HG03108 (cell line): ENCODE data around the gene LAMTOR2.
"Not testable (repeated sequence)": the region's sequence is repeated elsewhere in the genome, so short reads cannot be mapped to it uniquely, and the experiment has no call there.

Experiments used
- ATAC-seq: cut with Tn5 transposase; IDR thresholded peaks from one replicate; pipeline ENCODE4 v1.9.1; 2021; ENCODE audit warnings: moderate library complexity; ENCODE audit not compliant: unreplicated experiment

The LAMTOR2 gene

DNA sequence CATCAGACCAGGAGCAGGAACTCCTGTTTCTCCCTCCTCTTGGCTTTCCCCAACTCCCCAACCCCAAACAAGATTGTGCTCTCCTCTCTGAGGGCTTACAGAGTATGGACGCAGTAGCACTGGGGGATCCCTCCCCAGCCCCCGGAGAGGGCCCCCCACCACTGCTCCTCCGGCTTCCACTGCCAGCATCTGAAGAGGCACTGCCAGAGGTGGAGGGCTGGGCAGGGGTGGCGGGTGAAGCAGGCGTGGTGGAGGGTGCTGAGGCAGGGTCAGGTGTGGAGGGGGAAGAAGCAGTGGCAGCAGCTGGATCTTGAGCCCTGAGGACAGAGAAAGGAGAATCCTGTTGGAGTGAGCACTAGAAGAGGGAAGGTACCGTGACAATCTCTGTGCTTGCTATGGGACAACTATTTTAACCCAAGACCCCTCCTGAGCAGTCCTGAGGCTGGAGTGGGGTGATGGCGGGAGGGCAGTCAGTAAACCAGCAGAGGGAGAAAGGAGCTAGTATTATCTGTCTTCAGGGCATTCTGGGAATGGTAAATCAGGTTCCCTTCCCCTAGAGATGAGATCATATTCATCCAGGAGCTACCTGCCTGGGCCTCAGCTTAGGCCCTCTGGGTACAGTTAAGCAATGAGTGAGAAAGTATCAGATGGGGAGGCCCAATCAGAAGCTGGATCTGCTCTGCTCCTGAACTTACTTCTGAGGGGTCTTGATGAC, 3.4 kb upstream of the LAMTOR2 start:
- ATAC-seq: no peak

DNA sequence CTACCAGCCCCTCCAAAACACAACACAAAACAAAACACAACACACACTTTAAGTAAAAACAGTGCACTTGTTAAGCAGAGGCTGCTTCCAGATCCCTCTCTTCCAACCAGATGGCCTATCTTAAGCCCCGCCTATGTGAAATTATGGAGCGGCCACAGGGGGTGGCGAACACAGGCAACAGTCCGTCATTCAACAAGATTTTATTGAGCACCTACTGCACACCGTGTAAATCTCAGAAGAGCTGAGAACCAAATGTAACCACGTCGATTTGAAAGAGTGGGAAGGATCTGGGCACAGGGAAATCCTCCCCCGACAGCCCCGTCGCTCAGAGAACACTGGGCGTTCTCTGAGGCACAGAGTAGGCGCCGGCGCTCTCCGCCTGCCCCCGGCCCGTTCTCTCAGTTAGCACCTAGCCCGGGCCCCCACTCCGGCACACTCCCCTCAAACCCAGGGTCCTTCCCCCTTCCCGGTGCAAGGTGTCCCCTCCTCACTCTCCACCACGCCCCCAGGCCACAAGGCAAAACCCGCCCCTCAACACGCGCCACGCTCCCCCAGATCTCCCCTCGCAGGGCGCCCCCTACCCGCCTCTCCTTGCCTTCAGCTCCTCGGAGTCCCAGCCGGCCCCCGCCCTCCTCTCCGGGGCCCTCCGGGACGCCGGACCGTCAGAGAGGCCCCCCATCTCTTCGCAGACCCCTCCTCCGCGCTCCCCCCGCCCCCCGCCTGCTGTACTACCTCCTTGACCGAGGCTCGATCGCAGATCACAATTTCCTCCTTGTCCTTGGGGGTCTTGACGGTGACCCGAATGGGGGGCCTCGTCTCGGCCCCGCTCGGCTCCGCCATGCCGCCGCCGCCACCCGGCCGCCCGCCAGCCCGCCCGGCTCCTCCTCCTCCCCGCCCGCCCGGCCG, 1.5 kb upstream of the LAMTOR2 start:
- ATAC-seq: no peak

DNA sequence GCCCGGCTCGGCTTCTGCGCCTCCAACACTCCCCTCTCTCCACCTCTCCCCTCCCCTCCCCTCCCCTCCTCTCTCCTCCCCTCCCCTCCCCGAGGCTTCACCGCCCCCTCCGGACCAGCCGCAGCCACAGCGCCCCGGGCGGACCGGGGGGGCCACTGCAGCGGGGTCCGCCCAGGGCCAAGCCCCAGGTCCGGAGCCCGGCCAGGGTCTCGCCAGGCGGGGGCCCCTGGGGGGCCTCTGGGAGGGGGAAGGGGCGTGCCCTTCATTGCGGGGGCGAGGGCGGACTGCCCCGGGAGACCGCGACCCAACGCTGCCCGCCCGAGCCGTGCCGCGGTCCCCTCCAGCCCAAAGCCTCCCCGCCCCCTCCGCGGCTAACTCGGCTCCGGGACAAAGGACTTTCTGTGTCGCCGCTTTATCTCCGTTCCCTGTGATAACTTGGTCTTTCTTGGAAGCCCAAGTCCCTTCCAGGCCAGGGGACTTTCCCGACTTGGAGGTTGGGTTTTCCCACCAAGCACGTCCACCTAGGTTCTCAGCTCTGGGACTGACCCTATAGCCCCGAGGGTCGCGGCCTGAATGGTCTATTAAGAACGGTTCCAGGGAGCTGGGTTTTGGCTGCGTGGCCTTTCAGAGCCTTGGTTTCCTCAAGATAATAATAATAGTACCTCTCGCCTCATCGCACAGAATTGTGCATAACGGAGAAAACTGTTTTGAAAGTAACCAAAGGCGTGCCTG, 648 bp upstream of the LAMTOR2 start, which contains the start of gene UBQLN4:
TSS of gene UBQLN4 (minus strand) at position 31 of the 732 bp plus-strand sequence. CDS start 97 bp downstream, outside the sequence.
- peak; percentile 28 for ATAC-seq

DNA sequence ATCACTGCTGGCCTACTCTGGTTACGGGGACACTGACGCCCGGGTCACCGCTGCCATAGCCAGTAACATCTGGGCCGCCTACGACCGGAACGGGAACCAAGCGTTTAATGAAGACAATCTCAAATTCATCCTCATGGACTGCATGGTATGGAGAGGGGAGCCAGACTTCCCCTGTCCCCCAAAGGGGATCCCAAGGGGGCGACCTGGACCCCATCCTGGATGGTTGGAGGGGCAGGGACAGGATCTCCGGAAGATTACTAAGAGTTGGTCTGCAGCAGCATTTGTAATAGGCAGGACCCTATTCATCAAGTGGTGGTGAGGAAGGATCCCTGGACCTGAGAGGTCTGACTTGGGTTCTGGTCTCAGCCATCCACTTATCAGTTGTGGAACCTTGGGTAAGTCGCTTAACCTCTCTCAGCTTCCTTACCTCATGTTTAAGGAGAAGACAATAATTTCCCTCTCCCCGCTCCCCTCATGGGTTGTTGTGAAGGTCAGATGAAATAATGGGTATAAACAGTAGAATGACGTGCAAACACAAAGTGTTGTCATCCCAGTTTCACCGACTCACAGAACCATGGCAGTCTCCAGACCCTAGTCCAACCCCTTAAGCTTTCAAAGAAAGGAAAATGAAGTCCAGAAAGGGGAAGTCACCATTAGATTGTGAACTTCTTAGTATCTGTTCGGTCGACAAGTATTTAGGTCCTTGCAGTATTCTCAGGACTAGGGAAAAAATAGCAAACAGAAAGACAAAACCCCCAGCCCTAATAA, 883 bp downstream of the LAMTOR2 start:
- ATAC-seq: no peak

- ATAC-seq: no peak
These were observed 1.8 kb downstream of the LAMTOR2 start for GRCh38 chr1:156056326-156056849.

- no peak for ATAC-seq
These were observed 6.5 kb downstream of the LAMTOR2 start, which contains the start of gene RAB25 for GRCh38 chr1:156060937-156061636. RAB25 (plus strand) TSS chr1:156061160; CDS start chr1:156061401, 241 bp downstream.

- ATAC-seq: no peak
These were observed 7.6 kb downstream of the LAMTOR2 start for GRCh38 chr1:156062189-156062588.

DNA sequence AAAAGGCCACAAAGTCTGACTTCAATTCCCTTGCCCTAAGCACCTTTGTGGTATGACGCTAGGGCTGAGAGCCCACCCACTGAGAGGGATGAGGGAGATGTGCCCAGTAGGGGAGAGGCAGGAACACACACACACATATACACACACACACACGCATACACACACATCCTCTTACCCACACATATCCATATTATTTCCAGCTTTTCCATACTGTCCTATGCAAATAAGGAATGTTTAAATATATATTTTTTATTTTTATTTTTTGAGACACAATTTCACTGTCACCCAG, 9.4 kb downstream of the LAMTOR2 start:
- no peak for ATAC-seq

DNA sequence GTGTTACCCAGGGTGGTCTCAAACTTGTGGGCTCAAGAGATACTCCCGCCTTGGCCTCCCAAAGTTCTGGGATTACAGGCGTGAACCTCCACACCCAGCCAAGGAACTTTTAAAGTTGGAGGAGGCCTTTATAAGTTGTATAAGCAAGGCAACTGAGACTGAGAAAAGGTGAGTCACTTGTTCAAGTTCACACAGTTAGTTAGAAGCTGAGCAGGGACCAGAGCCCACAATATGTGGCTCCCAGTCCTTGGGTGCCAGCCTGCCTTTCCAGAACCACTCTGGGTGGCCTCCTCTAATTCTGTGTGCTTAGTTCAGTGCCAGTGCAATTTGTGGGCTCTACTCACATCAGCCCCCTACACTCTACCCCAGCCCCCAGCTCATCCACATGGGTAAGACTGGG, 10.0 kb downstream of the LAMTOR2 start:
- no peak for ATAC-seq

- ATAC-seq: no peak
These were observed 10.6 kb downstream of the LAMTOR2 start for GRCh38 chr1:156065212-156065611.

DNA sequence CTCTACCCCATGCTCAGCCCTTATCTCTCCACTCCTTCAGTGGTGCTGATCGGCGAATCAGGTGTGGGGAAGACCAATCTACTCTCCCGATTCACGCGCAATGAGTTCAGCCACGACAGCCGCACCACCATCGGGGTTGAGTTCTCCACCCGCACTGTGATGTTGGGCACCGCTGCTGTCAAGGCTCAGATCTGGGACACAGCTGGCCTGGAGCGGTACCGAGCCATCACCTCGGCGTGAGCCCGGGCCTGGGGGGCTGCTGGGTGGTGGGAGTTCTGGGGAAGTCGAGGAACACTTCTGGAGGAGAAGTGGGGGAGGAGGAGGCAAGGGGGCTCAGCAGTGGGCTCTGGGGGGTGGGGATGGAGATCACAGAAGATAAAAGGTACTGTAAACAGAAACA, 11.3 kb downstream of the LAMTOR2 start:
- no peak for ATAC-seq

DNA sequence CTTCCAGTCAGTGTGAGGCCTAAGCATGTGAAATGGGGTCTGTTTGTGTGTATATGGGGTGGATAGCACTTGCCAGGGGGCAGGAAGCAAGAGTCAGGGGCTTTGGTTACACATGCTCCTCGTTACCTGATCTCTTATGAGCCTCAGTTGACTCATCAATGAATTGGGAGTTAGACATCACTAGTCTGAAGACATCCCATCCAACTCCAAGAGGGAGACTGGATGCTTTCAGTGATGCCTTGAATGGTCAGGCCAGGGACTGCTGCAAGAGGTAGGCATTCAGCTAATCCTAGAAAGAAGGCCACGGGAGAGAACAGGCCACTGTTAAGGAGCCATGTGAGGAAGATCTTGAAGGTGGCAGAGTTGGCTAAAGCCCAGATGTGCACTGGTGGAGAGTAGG, 12.7 kb downstream of the LAMTOR2 start:
- no peak for ATAC-seq

DNA sequence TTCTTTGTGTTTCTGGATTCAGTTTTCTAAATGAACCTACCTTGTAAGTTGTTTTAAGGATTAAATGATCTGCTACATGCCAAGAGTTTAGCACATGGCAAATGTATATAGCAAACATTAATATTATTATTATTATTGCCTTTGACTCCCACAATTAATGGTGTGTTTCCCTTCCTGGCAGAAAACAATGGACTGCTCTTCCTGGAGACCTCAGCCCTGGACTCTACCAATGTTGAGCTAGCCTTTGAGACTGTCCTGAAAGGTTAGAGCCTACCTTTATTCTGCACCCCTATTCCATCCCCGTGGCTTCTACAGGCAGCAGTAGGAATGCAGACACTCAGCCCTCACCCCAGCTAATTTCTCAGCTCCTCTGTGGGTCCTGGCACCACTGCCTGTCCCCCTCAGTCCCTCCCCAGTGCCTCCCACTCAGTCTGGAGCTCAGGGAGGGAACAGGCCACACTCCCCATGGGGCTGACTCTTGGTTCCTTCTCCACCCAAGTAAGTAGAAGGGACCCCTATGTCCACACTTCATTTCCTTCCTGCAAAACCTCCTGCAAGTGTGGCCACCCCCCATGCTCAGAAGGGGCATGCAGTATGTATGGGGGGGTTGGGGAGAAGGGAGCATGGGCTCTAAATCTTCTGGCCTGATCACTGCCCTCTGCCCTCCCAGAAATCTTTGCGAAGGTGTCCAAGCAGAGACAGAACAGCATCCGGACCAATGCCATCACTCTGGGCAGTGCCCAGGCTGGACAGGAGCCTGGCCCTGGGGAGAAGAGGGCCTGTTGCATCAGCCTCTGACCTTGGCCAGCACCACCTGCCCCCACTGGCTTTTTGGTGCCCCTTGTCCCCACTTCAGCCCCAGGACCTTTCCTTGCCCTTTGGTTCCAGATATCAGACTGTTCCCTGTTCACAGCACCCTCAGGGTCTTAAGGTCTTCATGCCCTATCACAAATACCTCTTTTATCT, 15.2 kb downstream of the LAMTOR2 start:
- ATAC-seq: no peak

GRCh38 chr1:156070548-156070947, 16.0 kb downstream of the LAMTOR2 start:
- ATAC-seq: no peak

- not testable (repeated sequence) for ATAC-seq
These were observed 16.8 kb downstream of the LAMTOR2 start for GRCh38 chr1:156071332-156071816.

GRCh38 chr1:156072251-156072650, 17.7 kb downstream of the LAMTOR2 start:
- ATAC-seq: no peak

GRCh38 chr1:156073110-156073687, 18.6 kb downstream of the LAMTOR2 start:
- no peak for ATAC-seq

DNA sequence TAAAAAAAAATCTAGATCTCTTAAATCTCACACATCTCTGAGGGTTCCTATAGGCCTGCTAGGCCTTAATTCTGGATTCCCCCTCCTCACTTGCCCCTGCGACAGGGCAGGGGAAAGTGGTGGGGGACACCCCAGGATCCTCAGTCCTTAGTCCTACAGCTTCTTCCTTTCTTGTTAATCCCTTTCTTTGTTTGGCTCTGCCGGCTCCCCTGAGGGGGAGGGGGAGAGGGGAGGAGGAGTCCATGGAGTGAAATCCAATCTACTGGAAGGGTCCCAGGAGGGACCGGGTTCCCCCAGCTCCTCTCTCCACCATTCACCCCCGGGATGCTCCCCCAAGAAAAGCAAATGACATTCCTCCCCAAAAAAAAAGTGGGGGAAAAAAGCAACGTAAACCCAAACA, 19.2 kb downstream of the LAMTOR2 start:
- ATAC-seq: no peak
